Small intestine (tissue), 7 donors: ENCODE measurements around the gene NR2F1-AS1. TPM values are rescaled to one million over a fixed set of nuclear protein-coding genes. Genes with fewer than 3 reads are reported as not detected.

ENCODE experiments used
- DNase-seq, 2 donors: peaks; one replicate each; pipeline versions ENCODE4 v3.0.0 to v3.0.0-alpha.2; 2013
- FAIRE-seq: peaks from 2 replicates; lab custom pipeline; 2012; peaks lifted over from hg19 to GRCh38; lab: Jason Lieb, UNC
- H3K27ac ChIP-seq, 3 donors: one replicate each; pipeline ENCODE4 v1.5.1; 2013; ENCODE audit warnings: low read length in 2 of 3, mild to moderate bottlenecking in 2 of 3, control low read depth in 1 of 3, inconsistent platforms in 1 of 3, low read depth in 1 of 3, moderate library complexity in 1 of 3
- H3K27me3 ChIP-seq, 3 donors: one replicate each; pipeline ENCODE4 v1.6.1; 2013; ENCODE audit warnings: low read length in 3 of 3, inconsistent platforms in 1 of 3; ENCODE audit not compliant: control insufficient read depth in 3 of 3, insufficient read depth in 3 of 3
- H3K36me3 ChIP-seq, 3 donors: one replicate each; pipeline ENCODE4 v1.6.1; 2013; ENCODE audit warnings: low read length in 3 of 3, inconsistent platforms in 1 of 3, low read depth in 1 of 3, mild to moderate bottlenecking in 1 of 3, moderate library complexity in 1 of 3; ENCODE audit not compliant: control insufficient read depth in 3 of 3, insufficient read depth in 2 of 3
- H3K4me1 ChIP-seq, 3 donors: one replicate each; pipeline ENCODE4 v1.6.1; 2013; ENCODE audit warnings: low read length in 2 of 3, inconsistent platforms in 1 of 3, low read depth in 1 of 3, mild to moderate bottlenecking in 1 of 3, moderate library complexity in 1 of 3; ENCODE audit not compliant: control insufficient read depth in 3 of 3, insufficient read depth in 2 of 3
- H3K4me3 ChIP-seq, 3 donors: one replicate each; pipeline ENCODE4 v1.5.1; 2013; ENCODE audit warnings: low read length in 3 of 3, control low read depth in 1 of 3, inconsistent platforms in 1 of 3, low read depth in 1 of 3, mild to moderate bottlenecking in 1 of 3, moderate library complexity in 1 of 3
- H3K9me3 ChIP-seq, 2 donors: one replicate each; pipeline ENCODE4 v1.6.1; 2013; ENCODE audit warnings: low read depth in 1 of 2, low read length in 1 of 2; ENCODE audit not compliant: control insufficient read depth in 2 of 2, insufficient read depth in 1 of 2
- WGBS, 3 donors: extraction: QIAGEN DNeasy Blood & Tissue Kit; methylation state at CpG; one replicate each; pipeline ENCODE4 v1.1.7; 2013; 5-methylcytosine and 5-hydroxymethylcytosine counted together
- polyA plus RNA-seq, 4 donors: library from polyadenylated mRNA; stranded (reverse) in 3 of 4; unstranded in 1 of 4; fragments of 200-250 nt in 3 of 4; fragments of 120-200 nt in 1 of 4; gene quantifications; one replicate each; pipeline versions ENCODE4 v1.2.1 to v1.2.3, GENCODE V29; 2013
- donor health status: healthy with polysubstance abuse.
- donor health status: control.
- donor health status: control.
- donor health status: Bipolar disorder and iron deficiency.
- donor health status: healthy.

Gene NR2F1-AS1
- polyA plus RNA-seq, 4 donors = 0.89 to 7.0 (median 4.0) TPM

GRCh38 chr5:93583768-93584595 lies 3.0 kb upstream of the NR2F1-AS1 start:
- Histone ChIP-seq H3K36me3 (peaks cover 0 to 7% (median 0%) of the 10 kb centered on the region in 3 donors), H3K4me3 (peak overlapping the region; percentile 37 to 74 (median 43)), H3K27ac (peak overlapping the region in 1 of 3 donors; percentile 53), H3K4me1 (peaks cover 0 to 31% (median 5%) of the 10 kb centered on the region in 3 donors), H3K27me3 (peaks cover 12 to 83% (median 27%) of the 10 kb centered on the region in 3 donors), H3K9me3 (peaks cover 0 to 8% of the 10 kb centered on the region in 2 donors)
- peak in 1 of 2 donors; percentile 67 for DNase-seq
- 1% methylated on average over 78 to 110 of the region's 110 CpGs for WGBS, 3 donors
- no peak for FAIRE-seq

DNA sequence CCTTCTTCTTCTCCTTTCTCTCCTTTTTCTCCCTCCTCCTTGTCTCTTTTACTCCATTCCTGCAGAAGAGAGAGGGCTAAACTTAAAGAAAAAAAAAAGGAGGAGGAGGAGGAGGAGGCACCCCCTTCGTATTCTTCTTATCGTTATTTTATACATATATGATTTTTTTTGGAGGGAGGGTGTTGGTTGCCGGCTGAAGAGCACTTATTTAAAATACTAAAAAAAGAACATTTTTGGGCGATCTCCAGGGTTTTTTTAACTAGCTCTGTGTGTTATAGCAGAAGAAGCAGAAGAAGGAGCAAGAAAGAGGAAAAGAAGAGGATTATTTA lies 2.4 kb upstream of the NR2F1-AS1 start:
- peak overlapping the region in 2 of 3 donors; percentile 43 to 74 for H3K4me3 ChIP-seq
- peaks cover 10 to 84% (median 25%) of the 10 kb centered on the region in 3 donors for H3K27me3 ChIP-seq
- H3K4me1 ChIP-seq = peaks cover 0 to 34% (median 5%) of the 10 kb centered on the region in 3 donors
- no peak for FAIRE-seq
- no peak for DNase-seq
- peak overlapping the region in 1 of 3 donors; percentile 53 for H3K27ac ChIP-seq
- H3K9me3 ChIP-seq = peaks cover 0 to 8% of the 10 kb centered on the region in 2 donors
- WGBS, 3 donors = 2 to 4% (median 3%) methylated on average over 4 of the region's 4 CpGs
- H3K36me3 ChIP-seq = peaks cover 0 to 7% (median 0%) of the 10 kb centered on the region in 3 donors

GRCh38 chr5:93582677-93583438 lies 1.8 kb upstream of the NR2F1-AS1 start, which contains the start of gene NR2F1:
TSS of gene NR2F1 (plus strand) at chr5:93583222. CDS start at chr5:93585024, 1,802 bp downstream.
- Histone ChIP-seq H3K9me3 (peaks cover 0 to 8% of the 10 kb centered on the region in 2 donors), H3K27ac (peak within 1 kb of the TSS in 2 of 3 donors; percentile 45 to 53)
- WGBS, 3 donors = 2 to 5% (median 4%) methylated on average over 20 to 21 of the region's 21 CpGs

GRCh38 chr5:93582167-93582462 lies 1.1 kb upstream of the NR2F1-AS1 start:
- DNase-seq (no peak), FAIRE-seq (no peak)
- Histone ChIP-seq H3K9me3 (peaks cover 0 to 6% of the 10 kb centered on the region in 2 donors), H3K4me3 (peak overlapping the region in 1 of 3 donors; percentile 17), H3K27ac (no peak overlapping the region), H3K36me3 (no peaks in the 10 kb centered on the region), H3K4me1 (peaks cover 0 to 30% (median 5%) of the 10 kb centered on the region in 3 donors), H3K27me3 (peaks cover 7 to 85% (median 20%) of the 10 kb centered on the region in 3 donors)
- 3 to 14% (median 5%) methylated on average over 2 of the region's 2 CpGs for WGBS, 3 donors

More at GRCh38 chr5:93582677-93583438, 1.8 kb upstream of the NR2F1-AS1 start, which contains the start of gene NR2F1:
- Histone ChIP-seq H3K4me1 (peaks cover 0 to 30% (median 5%) of the 10 kb centered on the region in 3 donors), H3K27me3 (peaks cover 7 to 85% (median 21%) of the 10 kb centered on the region in 3 donors), H3K4me3 (peak within 1 kb of the TSS; percentile 37 to 74 (median 43)), H3K36me3 (peaks cover 0 to 3% (median 0%) of the 10 kb centered on the region in 3 donors)
- FAIRE-seq = no peak
- peak; percentile 27 to 71 for DNase-seq

GRCh38 chr5:93580063-93580926 lies 724 bp downstream of the NR2F1-AS1 start:
- Histone ChIP-seq H3K36me3 (no peaks in the 10 kb centered on the region), H3K9me3 (peaks cover 0 to 6% of the 10 kb centered on the region in 2 donors), H3K27ac (peak overlapping the region in 2 of 3 donors; percentile 59 to 76), H3K27me3 (peaks cover 7 to 83% (median 20%) of the 10 kb centered on the region in 3 donors), H3K4me3 (peak overlapping the region; percentile 24 to 63 (median 60)), H3K4me1 (peaks cover 0 to 30% (median 5%) of the 10 kb centered on the region in 3 donors)
- WGBS, 3 donors = 2 to 3% (median 2%) methylated on average over 68 to 73 of the region's 73 CpGs
- FAIRE-seq (no peak), DNase-seq (peak; percentile 33 to 63)

DNA sequence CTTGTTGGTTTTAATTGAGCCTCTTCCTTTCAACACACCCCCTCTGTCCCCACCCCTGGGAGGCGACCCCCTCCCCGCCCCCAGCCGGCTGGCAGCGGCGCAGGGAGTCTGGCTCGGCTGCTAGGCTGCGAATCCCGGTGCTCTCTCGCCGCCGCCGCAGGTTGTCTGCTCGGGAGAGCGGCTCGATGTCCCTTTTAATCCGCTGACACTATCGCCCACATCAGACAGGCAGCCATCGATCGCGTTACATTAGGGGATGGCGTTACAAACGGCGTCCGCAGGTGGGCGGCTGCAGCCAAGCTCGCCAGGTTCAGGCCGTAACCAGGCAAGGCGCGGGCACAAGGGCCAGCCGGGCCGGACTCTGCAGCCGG lies 1.3 kb downstream of the NR2F1-AS1 start:
- Histone ChIP-seq H3K27me3 (peaks cover 7 to 85% (median 17%) of the 10 kb centered on the region in 3 donors), H3K9me3 (peaks cover 0 to 6% of the 10 kb centered on the region in 2 donors), H3K36me3 (no peaks in the 10 kb centered on the region), H3K27ac (peak overlapping the region in 2 of 3 donors; percentile 59 to 76), H3K4me3 (peak overlapping the region; percentile 24 to 63 (median 60)), H3K4me1 (peaks cover 0 to 30% (median 2%) of the 10 kb centered on the region in 3 donors)
- FAIRE-seq (no peak), DNase-seq (no peak)
- WGBS, 3 donors = 1 to 2% (median 2%) methylated on average over 30 to 32 of the region's 32 CpGs

GRCh38 chr5:93578813-93579691 lies 2.0 kb downstream of the NR2F1-AS1 start:
- peak in 1 of 2 donors; percentile 21 for DNase-seq
- peak overlapping the region in 2 of 3 donors; percentile 53 to 61 for H3K27ac ChIP-seq
- peaks cover 3 to 91% (median 18%) of the 10 kb centered on the region in 3 donors for H3K27me3 ChIP-seq
- FAIRE-seq = no peak
- H3K4me3 ChIP-seq = peak overlapping the region in 2 of 3 donors; percentile 60 to 63
- H3K4me1 ChIP-seq = peaks cover 0 to 30% (median 2%) of the 10 kb centered on the region in 3 donors
- no peaks in the 10 kb centered on the region for H3K36me3 ChIP-seq
- 5 to 9% (median 6%) methylated on average over 38 to 49 of the region's 49 CpGs for WGBS, 3 donors
- peaks cover 0 to 6% of the 10 kb centered on the region in 2 donors for H3K9me3 ChIP-seq
